Measurements from ENCODE around the gene SPAST. TPM values are rescaled to one million over a fixed set of nuclear protein-coding genes. Genes with fewer than 3 reads are reported as not detected.

SPAST gene
- polyA plus RNA-seq, 1 experiment = 17.4 TPM

DNA sequence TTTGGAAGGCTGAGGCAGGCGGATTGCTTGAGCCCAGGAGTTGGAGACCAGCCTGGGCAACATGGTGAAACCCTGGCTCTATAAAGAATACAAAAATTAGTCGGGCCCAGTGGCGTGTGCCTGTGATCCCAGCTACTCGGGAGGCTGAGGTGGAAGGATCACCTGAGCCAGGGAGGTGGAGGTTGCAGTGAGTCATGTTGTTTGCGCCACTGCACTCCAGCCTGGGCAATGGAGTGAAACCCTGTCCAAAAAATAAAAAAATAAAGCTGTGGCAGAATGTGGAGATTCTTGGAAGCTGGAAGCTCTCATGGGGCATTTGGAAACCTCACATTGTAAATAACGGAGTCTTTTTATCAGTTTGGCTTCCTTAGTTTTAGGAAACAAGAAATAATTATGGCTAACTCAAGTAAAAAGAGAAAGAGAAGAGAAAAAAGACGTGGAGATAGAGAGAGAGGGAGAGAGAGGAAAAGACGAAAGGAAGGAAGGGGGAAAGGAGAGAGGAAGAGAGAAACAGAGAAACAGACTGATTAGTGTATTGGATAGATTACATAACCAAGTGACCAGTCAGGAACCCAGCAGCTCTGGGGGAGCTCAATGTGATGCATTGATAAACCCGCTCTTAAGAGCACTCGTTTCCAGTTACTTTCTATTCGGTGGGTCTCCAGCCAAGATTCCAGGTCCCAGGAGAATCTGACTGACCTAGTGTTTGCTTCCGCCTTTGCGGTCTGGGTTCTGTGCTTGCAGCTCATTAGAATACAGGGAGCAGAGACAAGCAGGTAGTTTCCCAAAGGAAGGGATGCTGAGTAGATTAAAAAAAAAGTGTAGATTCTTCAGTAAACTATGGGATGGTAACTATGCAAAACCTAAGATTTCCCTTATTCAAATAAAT is 1.1 kb upstream of the SPAST start:
- ChIA-PET POLR2A (interaction anchor here (0.8 to 2.4 kb wide), 4 partner anchors 12 to 104 kb away, joined by 3 to 32 read pairs (median 12); partner anchors contain the start of genes DPY30 and SLC30A6), CTCF (interaction anchor here (0.5 to 2.2 kb wide), 3 partner anchors 13 to 63 kb away, joined by 3 to 11 read pairs (median 5); partner anchors contain the start of gene DPY30)
- Histone ChIP-seq H3K4me3 (ENCODE audit: low read depth, low read length) (peak overlapping the region; percentile 79), H3K27ac (ENCODE audit: low read depth, low read length) (no peak overlapping the region), H3K27me3 (ENCODE audit: control insufficient read depth, insufficient read depth, low read length) (no peaks in the 10 kb centered on the region), H3K9me3 (ENCODE audit: control insufficient read depth, insufficient read depth, low read length) (no peaks in the 10 kb centered on the region; the same call in 1 of the 2 replicates)
- TF ChIP-seq CTCF (IDR thresholded peaks at IDR 0.05; ENCODE audit: low read depth, low read length) = no peak
- no peak for DNase-seq (ENCODE audit: low read depth, low spot score)

DNA sequence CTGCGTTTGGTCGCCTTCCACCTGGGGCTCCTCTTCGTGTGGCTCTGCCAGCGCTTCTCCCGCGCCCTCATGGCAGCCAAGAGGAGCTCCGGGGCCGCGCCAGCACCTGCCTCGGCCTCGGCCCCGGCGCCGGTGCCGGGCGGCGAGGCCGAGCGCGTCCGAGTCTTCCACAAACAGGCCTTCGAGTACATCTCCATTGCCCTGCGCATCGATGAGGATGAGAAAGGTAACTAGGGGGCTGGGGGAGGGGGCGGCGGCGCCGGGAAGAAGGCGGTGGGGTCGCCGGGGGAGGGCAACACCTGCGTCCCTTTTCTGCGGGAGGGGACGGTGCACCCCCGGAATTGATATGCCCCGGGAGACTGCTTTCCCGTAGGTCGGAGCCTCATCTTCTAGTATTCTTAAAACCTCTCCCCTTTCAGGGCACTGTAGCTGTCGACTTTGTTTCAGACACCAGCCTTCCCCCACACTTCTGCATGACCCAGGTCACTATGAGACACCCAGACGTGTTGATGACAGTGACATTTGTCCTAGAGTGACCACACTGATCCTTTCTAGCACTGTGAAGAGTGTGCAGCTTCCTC is 755 bp downstream of the SPAST start:
- no peak for TF ChIP-seq CTCF (IDR thresholded peaks at IDR 0.05; ENCODE audit: low read depth, low read length)
- CTCF ChIA-PET = interaction anchor here (1.0 to 2.2 kb wide), 4 partner anchors 9 to 181 kb away, joined by 3 to 11 read pairs (median 6); partner anchors contain the start of gene DPY30
- POLR2A ChIA-PET = interaction anchor here (0.9 to 2.4 kb wide), 5 partner anchors 24 to 174 kb away, joined by 3 to 32 read pairs (median 6); partner anchors contain the start of genes DPY30 and SLC30A6
- no peak overlapping the region for H3K27ac ChIP-seq (ENCODE audit: low read depth, low read length)
- H3K4me3 ChIP-seq (ENCODE audit: low read depth, low read length) = peak overlapping the region; percentile 79
- no peaks in the 10 kb centered on the region for H3K27me3 ChIP-seq (ENCODE audit: control insufficient read depth, insufficient read depth, low read length)
- no peak for DNase-seq (ENCODE audit: low read depth, low spot score)
- no peaks in the 10 kb centered on the region; the same call in 1 of the 2 replicates for H3K9me3 ChIP-seq (ENCODE audit: control insufficient read depth, insufficient read depth, low read length)

DNA sequence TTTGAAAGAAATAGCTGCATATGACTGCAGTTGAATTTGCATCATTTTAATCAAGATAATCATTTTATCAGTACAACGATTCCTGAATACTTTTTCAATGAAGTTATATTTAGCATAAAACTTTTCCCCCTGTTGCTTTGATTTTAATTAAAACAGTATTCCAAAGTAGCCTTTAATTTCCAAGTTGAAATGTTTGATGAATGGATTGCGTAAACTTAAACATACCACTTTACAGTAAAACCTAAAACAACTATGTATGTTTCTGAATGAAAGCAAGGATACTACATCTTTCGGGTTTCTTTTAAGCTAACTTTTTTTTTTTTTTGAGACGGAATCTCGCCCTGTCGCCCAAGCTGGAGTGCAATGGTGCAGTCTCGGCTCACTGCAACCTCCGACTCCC is 1.4 kb downstream of the SPAST start:
- H3K27ac ChIP-seq (ENCODE audit: low read depth, low read length) = no peak overlapping the region
- CTCF ChIA-PET = interaction anchor here (0.7 kb wide), 1 partner anchor 576 kb away, joined by 3 read pairs; no protein-coding TSS in a partner anchor
- H3K9me3 ChIP-seq (ENCODE audit: control insufficient read depth, insufficient read depth, low read length) = no peaks in the 10 kb centered on the region; the same call in 1 of the 2 replicates
- H3K27me3 ChIP-seq (ENCODE audit: control insufficient read depth, insufficient read depth, low read length) = no peaks in the 10 kb centered on the region
- peak overlapping the region; percentile 79 for H3K4me3 ChIP-seq (ENCODE audit: low read depth, low read length)
- POLR2A ChIA-PET = interaction anchor here (0.8 kb wide), 1 partner anchor 25 kb away, joined by 4 read pairs; the partner anchor contains the start of gene DPY30
- no peak for DNase-seq (ENCODE audit: low read depth, low spot score)
- TF ChIP-seq CTCF (IDR thresholded peaks at IDR 0.05; ENCODE audit: low read depth, low read length) = no peak

- Histone ChIP-seq H3K27me3 (ENCODE audit: control insufficient read depth, insufficient read depth, low read length) (no peaks in the 10 kb centered on the region), H3K9me3 (ENCODE audit: control insufficient read depth, insufficient read depth, low read length) (no peaks in the 10 kb centered on the region; the same call in 1 of the 2 replicates), H3K27ac (ENCODE audit: low read depth, low read length) (no peak overlapping the region), H3K4me3 (ENCODE audit: low read depth, low read length) (no peak overlapping the region)
- DNase-seq (ENCODE audit: low read depth, low spot score) = no peak
- TF ChIP-seq CTCF (IDR thresholded peaks at IDR 0.05; ENCODE audit: low read depth, low read length) = no peak
- ChIA-PET CTCF (no interaction called here), POLR2A (no interaction called here)
Observed at GRCh38 chr2:32067549-32067948, 4.2 kb downstream of the SPAST start.

Measured in AG04450 (cell line).